Neuronal stem cell (in vitro differentiated cells): ENCODE results near the gene MKRN3. TPM values are rescaled to one million over a fixed set of nuclear protein-coding genes. Genes with fewer than 3 reads are reported as not detected.
A peak's percentile ranks its signal among the peaks of the same experiment; 100 is the strongest.

Source experiments
- DNase-seq: peaks from one replicate; pipeline ENCODE4 v3.0.0-alpha.2; 2013; ENCODE audit warnings: low spot score
- H2AFZ ChIP-seq: one replicate; pipeline ENCODE4 v1.6.1; 2013; ENCODE audit warnings: mild to moderate bottlenecking, low read length, inconsistent platforms
- H2AK5ac ChIP-seq: 2 replicates; pipeline ENCODE4 v1.6.1; 2013; ENCODE audit warnings: low read depth, mild to moderate bottlenecking, inconsistent platforms, low read length, moderate library complexity, mixed read lengths
- H2BK120ac ChIP-seq: 2 replicates; pipeline ENCODE4 v1.6.1; 2013; ENCODE audit warnings: low read depth, mild to moderate bottlenecking, inconsistent platforms, low read length, moderate library complexity, mixed read lengths
- H2BK12ac ChIP-seq: one replicate; pipeline ENCODE4 v1.6.1; 2013; ENCODE audit warnings: low read length, inconsistent platforms
- H2BK15ac ChIP-seq: 2 replicates; pipeline ENCODE4 v1.6.1; 2013; ENCODE audit warnings: mild to moderate bottlenecking, low read length, inconsistent platforms, mixed read lengths
- H2BK5ac ChIP-seq: one replicate; pipeline ENCODE4 v1.6.1; 2013; ENCODE audit warnings: inconsistent platforms, mild to moderate bottlenecking, low read length, moderate library complexity
- H3K14ac ChIP-seq: one replicate; pipeline ENCODE4 v1.6.1; 2013; ENCODE audit warnings: low read length, inconsistent platforms
- H3K18ac ChIP-seq: 2 replicates; pipeline ENCODE4 v1.6.1; 2013; ENCODE audit warnings: low read length, inconsistent platforms
- H3K23ac ChIP-seq: 2 replicates; pipeline ENCODE4 v1.6.1; 2013; ENCODE audit warnings: low read depth, mild to moderate bottlenecking, mixed read lengths, low read length, inconsistent platforms; ENCODE audit not compliant: poor library complexity
- H3K27ac ChIP-seq: replicated peaks from 3 replicates; pipeline ENCODE4 v1.5.1; 2013; ENCODE audit warnings: low read length, inconsistent platforms
- H3K27me3 ChIP-seq, 3 experiments: 2 replicates each; pipeline ENCODE4 v1.6.1; 2013; ENCODE audit warnings: low read length in 3 of 3, mild to moderate bottlenecking in 2 of 3, inconsistent platforms in 1 of 3, low read depth in 1 of 3, mixed read lengths in 1 of 3, moderate library complexity in 1 of 3; ENCODE audit not compliant: control insufficient read depth in 3 of 3, insufficient read depth in 3 of 3
- H3K36me3 ChIP-seq, 2 donors: replicated peaks in 1 of 2; 2 replicates each; pipeline ENCODE4 v1.6.1; 2013; ENCODE audit warnings: low read length in 2 of 2; ENCODE audit not compliant: control insufficient read depth in 2 of 2, insufficient read depth in 2 of 2
- H3K4ac ChIP-seq: 2 replicates; pipeline ENCODE4 v1.6.1; 2013; ENCODE audit warnings: inconsistent platforms, mild to moderate bottlenecking, low read length, moderate library complexity
- H3K4me1 ChIP-seq, 2 donors: 1 replicate in 1 of 2; 2 replicates in 1 of 2; pipeline ENCODE4 v1.6.1; 2013; ENCODE audit warnings: low read length in 2 of 2, low read depth in 1 of 2; ENCODE audit not compliant: control insufficient read depth in 2 of 2, insufficient read depth in 1 of 2
- H3K4me2 ChIP-seq: one replicate; pipeline ENCODE4 v1.6.1; 2013; ENCODE audit warnings: mild to moderate bottlenecking, low read length, inconsistent platforms; ENCODE audit not compliant: insufficient read depth, poor library complexity, severe bottlenecking
- H3K4me3 ChIP-seq, 2 donors: 2 replicates each; pipeline ENCODE4 v1.5.1; 2013; ENCODE audit warnings: low read length in 2 of 2, mild to moderate bottlenecking in 2 of 2, inconsistent platforms in 1 of 2, moderate library complexity in 1 of 2
- H3K79me1 ChIP-seq: one replicate; pipeline ENCODE4 v1.6.1; 2013; ENCODE audit warnings: low read depth, mild to moderate bottlenecking, inconsistent platforms, low read length, moderate library complexity
- H3K9ac ChIP-seq: one replicate; pipeline ENCODE4 v1.6.1; 2013; ENCODE audit warnings: mild to moderate bottlenecking, low read depth, low read length, inconsistent platforms; ENCODE audit not compliant: poor library complexity
- H3K9me3 ChIP-seq, 2 donors: replicated peaks in 1 of 2; 2 replicates each; pipeline versions ENCODE3 to v1.6.1; 2013; ENCODE audit warnings: low read length in 2 of 2, mild to moderate bottlenecking in 2 of 2, inconsistent platforms in 1 of 2, low read depth in 1 of 2, mixed read lengths in 1 of 2, moderate library complexity in 1 of 2; ENCODE audit not compliant: control insufficient read depth in 2 of 2, insufficient read depth in 1 of 2
- H4K8ac ChIP-seq: one replicate; pipeline ENCODE4 v1.6.1; 2013; ENCODE audit warnings: low read depth, mild to moderate bottlenecking, inconsistent platforms, low read length, moderate library complexity
- H4K91ac ChIP-seq: one replicate; pipeline ENCODE4 v1.6.1; 2013; ENCODE audit warnings: low read length, low read depth, mild to moderate bottlenecking, inconsistent platforms; ENCODE audit not compliant: poor library complexity
- WGBS, 2 donors: extraction: QIAGEN DNeasy Blood & Tissue Kit; methylation state at CpG; one replicate each; pipeline ENCODE4 v1.1.7; 2013; ENCODE audit warnings: missing lambda C conversion rate in 2 of 2, mixed read lengths in 1 of 2; ENCODE audit not compliant: insufficient read length in 2 of 2, insufficient replicate concordance in 1 of 2; ENCODE audit errors: extremely low coverage in 2 of 2; 5-methylcytosine and 5-hydroxymethylcytosine counted together
- polyA plus RNA-seq, 2 experiments: library from polyadenylated mRNA; stranded (reverse); fragments of 200-250 nt; gene quantifications; one replicate each; pipeline ENCODE4 v1.2.3, GENCODE V29; 2013

Gene MKRN3
- 0.49 TPM for polyA plus RNA-seq (2013, experiment 1 of 2)
- 0.28 TPM for polyA plus RNA-seq (2013, experiment 2 of 2)

DNA sequence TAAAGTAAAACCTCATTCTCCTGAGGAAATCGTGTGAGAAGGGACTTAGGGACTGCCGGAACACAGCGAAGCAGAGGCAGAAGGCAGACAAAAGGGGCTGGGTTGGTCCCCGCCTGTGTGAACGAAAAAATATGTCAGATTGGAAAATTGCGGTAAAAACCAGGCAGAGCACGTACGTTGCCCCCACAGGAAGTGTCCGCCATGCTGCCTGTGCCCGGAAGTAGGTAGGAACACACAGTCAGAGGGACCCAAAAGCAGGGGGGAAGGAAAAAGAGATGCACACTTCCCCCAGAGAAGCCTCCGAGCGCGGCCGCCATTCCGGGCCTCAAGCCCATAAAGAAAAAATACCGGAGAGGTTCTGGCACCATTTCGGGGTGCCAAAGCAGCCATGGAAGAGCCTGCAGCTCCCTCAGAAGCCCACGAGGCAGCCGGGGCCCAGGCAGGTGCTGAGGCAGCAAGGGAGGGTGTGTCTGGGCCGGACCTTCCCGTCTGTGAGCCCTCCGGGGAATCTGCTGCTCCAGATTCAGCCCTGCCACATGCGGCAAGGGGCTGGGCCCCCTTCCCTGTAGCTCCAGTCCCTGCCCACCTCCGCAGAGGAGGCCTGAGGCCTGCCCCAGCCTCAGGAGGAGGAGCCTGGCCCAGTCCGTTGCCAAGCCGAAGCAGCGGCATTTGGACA is at the start of gene MKRN3:
TSS of gene MKRN3 (plus strand) at position 280 of the 676 bp plus-strand sequence. CDS start at position 389, 109 bp downstream.
- Histone ChIP-seq H3K4ac (no peak within 1 kb of the TSS), H3K36me3 (peaks cover 0 to 10% of the 10 kb centered on the region in 2 donors), H4K8ac (no peak within 1 kb of the TSS), H3K4me3 (peak within 1 kb of the TSS in 1 of 2 donors; percentile 73), H3K9ac (peak within 1 kb of the TSS; percentile 47), H2BK5ac (peak within 1 kb of the TSS; percentile 97), H2BK120ac (peak within 1 kb of the TSS; percentile 44), H3K9me3 (peaks cover 8 to 15% of the 10 kb centered on the region in 2 donors), H2AK5ac (peak within 1 kb of the TSS; percentile 88), H3K79me1 (no peaks in the 10 kb centered on the region), H2AFZ (peak within 1 kb of the TSS; percentile 80), H2BK12ac (peak within 1 kb of the TSS; percentile 96), H2BK15ac (peak within 1 kb of the TSS; percentile 70), H3K4me1 (peaks cover 14 to 27% of the 10 kb centered on the region in 2 donors), H3K27ac (peak within 1 kb of the TSS; percentile 95), H3K4me2 (no peak within 1 kb of the TSS), H3K27me3 (no peaks in the 10 kb centered on the region), H3K23ac (peak within 1 kb of the TSS; percentile 65), H3K14ac (no peak within 1 kb of the TSS), H3K18ac (peak within 1 kb of the TSS; percentile 90), H4K91ac (peak within 1 kb of the TSS; percentile 77)
- no CpG with 5 or more reads among the region's 27 CpGs for WGBS, 2 donors
- peak; percentile 23 for DNase-seq

GRCh38 chr15:23516866-23517265 is 48.6 kb upstream of the MKRN3 start:
- Histone ChIP-seq H3K9ac (no peak overlapping the region), H2BK15ac (no peak overlapping the region), H3K4me2 (no peak overlapping the region), H3K4ac (no peak overlapping the region), H3K79me1 (no peaks in the 10 kb centered on the region), H2BK5ac (no peak overlapping the region), H3K27me3 (no peaks in the 10 kb centered on the region), H3K14ac (no peak overlapping the region), H3K18ac (no peak overlapping the region), H2BK12ac (no peak overlapping the region), H4K91ac (no peak overlapping the region), H3K4me1 (peaks cover 0 to 3% of the 10 kb centered on the region in 2 donors), H4K8ac (no peak overlapping the region), H3K27ac (no peak overlapping the region), H3K9me3 (peaks cover 0 to 6% of the 10 kb centered on the region in 2 donors), H2BK120ac (no peak overlapping the region), H3K36me3 (no peaks in the 10 kb centered on the region), H2AK5ac (no peak overlapping the region), H2AFZ (no peak overlapping the region), H3K23ac (no peak overlapping the region), H3K4me3 (no peak overlapping the region)
- no CpG with 5 or more reads among the region's 4 CpGs for WGBS, 2 donors
- DNase-seq, result no peak

DNA sequence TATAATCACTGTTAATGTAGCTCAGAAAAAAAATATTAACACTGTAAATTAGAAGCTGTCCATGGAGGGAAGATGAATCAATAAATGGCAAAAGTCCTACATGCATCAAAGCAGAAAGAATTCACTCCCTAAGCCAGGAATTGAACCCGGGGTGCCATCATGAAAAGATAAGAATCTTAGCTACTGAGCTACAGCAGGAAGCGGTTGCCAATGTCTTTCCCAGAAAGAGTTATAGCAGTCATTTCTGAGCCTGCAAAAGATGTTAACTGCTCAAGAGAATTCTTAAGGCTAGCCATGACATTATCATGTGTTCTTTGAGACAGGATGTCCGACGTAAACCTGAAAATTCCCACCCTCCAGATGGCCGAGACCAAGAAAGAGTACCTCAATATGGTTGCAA is 47.4 kb upstream of the MKRN3 start:
- H3K36me3 ChIP-seq, result no peaks in the 10 kb centered on the region
- WGBS, 2 donors, result no CpG with 5 or more reads among the region's 5 CpGs
- no peak overlapping the region for H3K18ac ChIP-seq
- no peak overlapping the region for H3K4me3 ChIP-seq
- peaks cover 0 to 6% of the 10 kb centered on the region in 2 donors for H3K9me3 ChIP-seq
- H3K4me2 ChIP-seq, result no peak overlapping the region
- no peak overlapping the region for H3K4ac ChIP-seq
- H3K9ac ChIP-seq, result no peak overlapping the region
- no peak overlapping the region for H2BK15ac ChIP-seq
- no peak overlapping the region for H3K27ac ChIP-seq
- no peak for DNase-seq
- H2AK5ac ChIP-seq, result no peak overlapping the region
- H2AFZ ChIP-seq, result no peak overlapping the region
- H3K4me1 ChIP-seq, result peaks cover 0 to 3% of the 10 kb centered on the region in 2 donors
- H4K8ac ChIP-seq, result no peak overlapping the region
- no peak overlapping the region for H3K23ac ChIP-seq
- no peak overlapping the region for H2BK120ac ChIP-seq
- H2BK5ac ChIP-seq, result no peak overlapping the region
- no peak overlapping the region for H2BK12ac ChIP-seq
- H3K79me1 ChIP-seq, result no peaks in the 10 kb centered on the region
- H4K91ac ChIP-seq, result no peak overlapping the region
- no peak overlapping the region for H3K14ac ChIP-seq
- H3K27me3 ChIP-seq, result no peaks in the 10 kb centered on the region

- H2BK5ac ChIP-seq, result no peak overlapping the region
- H3K4me2 ChIP-seq, result no peak overlapping the region
- H3K9me3 ChIP-seq, result peaks cover 0 to 7% of the 10 kb centered on the region in 2 donors
- H3K27ac ChIP-seq, result no peak overlapping the region
- H2BK15ac ChIP-seq, result no peak overlapping the region
- no peak overlapping the region for H2AK5ac ChIP-seq
- no CpG with 5 or more reads among the region's 3 CpGs for WGBS, 2 donors
- no peak overlapping the region for H4K8ac ChIP-seq
- no peak overlapping the region for H2AFZ ChIP-seq
- H2BK12ac ChIP-seq, result no peak overlapping the region
- H3K23ac ChIP-seq, result no peak overlapping the region
- no peak overlapping the region for H3K4ac ChIP-seq
- H3K9ac ChIP-seq, result no peak overlapping the region
- no peak for DNase-seq
- H3K36me3 ChIP-seq, result no peaks in the 10 kb centered on the region
- H4K91ac ChIP-seq, result no peak overlapping the region
- H3K18ac ChIP-seq, result no peak overlapping the region
- H3K14ac ChIP-seq, result no peak overlapping the region
- no peak overlapping the region for H3K4me3 ChIP-seq
- H2BK120ac ChIP-seq, result no peak overlapping the region
- H3K27me3 ChIP-seq, result no peaks in the 10 kb centered on the region
- no peaks in the 10 kb centered on the region for H3K79me1 ChIP-seq
- H3K4me1 ChIP-seq, result no peaks in the 10 kb centered on the region
These were observed 40.7 kb upstream of the MKRN3 start for GRCh38 chr15:23524816-23525215.
